HEK293T (cell line): Measurements from ENCODE around the gene INPP4B.

Experiments
- CTCF ChIA-PET: fragments of 350-600 bp; formaldehyde crosslinking; extraction: SDS; loops from one replicate; lab custom pipeline; 2021; ENCODE audit warnings: antibody characterized with exemption, inconsistent platforms; lab: Yijun Ruan, JAX
- POLR2A ChIA-PET: fragments of 350-600 bp; formaldehyde crosslinking; extraction: SDS; loops from one replicate; lab custom pipeline; 2020; ENCODE audit warnings: antibody characterized with exemption, inconsistent platforms; lab: Yijun Ruan, JAX
- DNase-seq: peaks from one replicate; pipeline ENCODE4 v3.0.0; 2012; ENCODE audit warnings: mixed read lengths; ENCODE audit errors: extremely low spot score
- ARNT ChIP-seq: fragments of 450-650 bp; IDR thresholded peaks from 2 replicates; pipeline ENCODE4 v1.6.1; 2017; ENCODE audit warnings: mild to moderate bottlenecking
- BHLHE40 ChIP-seq: fragments of 450-650 bp; IDR thresholded peaks from 2 replicates; pipeline ENCODE4 v1.6.1; 2016; ENCODE audit warnings: mild to moderate bottlenecking, moderate library complexity, borderline replicate concordance
- CTBP1 ChIP-seq: fragments of 450-650 bp; IDR thresholded peaks from 2 replicates; pipeline ENCODE4 v1.6.1; 2016; ENCODE audit warnings: borderline replicate concordance
- ELF4 ChIP-seq: fragments of 450-650 bp; IDR thresholded peaks from 2 replicates; pipeline ENCODE4 v1.6.1; 2017; ENCODE audit warnings: antibody characterized with exemption
- FOXA1 ChIP-seq: fragments of 450-650 bp; IDR thresholded peaks from 2 replicates; pipeline ENCODE4 v1.6.1; 2016; ENCODE audit warnings: mild to moderate bottlenecking
- FOXK2 ChIP-seq: fragments of 450-650 bp; IDR thresholded peaks from 2 replicates; pipeline ENCODE4 v1.6.1; 2016; ENCODE audit warnings: mild to moderate bottlenecking
- FOXM1 ChIP-seq: fragments of 450-650 bp; IDR thresholded peaks from 2 replicates; pipeline ENCODE4 v1.6.1; 2017; ENCODE audit warnings: mild to moderate bottlenecking, borderline replicate concordance
- HDGF ChIP-seq: fragments of 450-650 bp; IDR thresholded peaks from 2 replicates; pipeline ENCODE4 v1.6.1; 2017; ENCODE audit warnings: antibody characterized with exemption, borderline replicate concordance
- L3MBTL2 ChIP-seq: fragments of 450-650 bp; conservative IDR thresholded peaks from 2 replicates; pipeline ENCODE4 v1.6.1; 2016; ENCODE audit warnings: mild to moderate bottlenecking
- LEF1 ChIP-seq: fragments of 450-650 bp; IDR thresholded peaks from 2 replicates; pipeline ENCODE4 v1.6.1; 2017; ENCODE audit warnings: mild to moderate bottlenecking, borderline replicate concordance
- NFRKB ChIP-seq: fragments of 450-650 bp; IDR thresholded peaks from 2 replicates; pipeline ENCODE4 v1.6.1; 2016; ENCODE audit warnings: mild to moderate bottlenecking, moderate library complexity
- SP1 ChIP-seq: fragments of 450-650 bp; IDR thresholded peaks from 2 replicates; pipeline ENCODE4 v1.6.1; 2017
- SUZ12 ChIP-seq: fragments of 450-650 bp; IDR thresholded peaks from 2 replicates; pipeline ENCODE4 v1.6.1; 2016; ENCODE audit warnings: mild to moderate bottlenecking
- TARDBP ChIP-seq: fragments of 450-650 bp; IDR thresholded peaks from 2 replicates; pipeline ENCODE4 v1.6.1; 2016
- ZNF384 ChIP-seq: fragments of 450-650 bp; IDR thresholded peaks from 2 replicates; pipeline ENCODE4 v1.6.1; 2016
- TF ChIP-seq, protein P1 (sequence below): fragments of 450-650 bp; IDR thresholded peaks from 2 replicates; pipeline ENCODE4 v1.6.1; 2016

INPP4B gene

DNA sequence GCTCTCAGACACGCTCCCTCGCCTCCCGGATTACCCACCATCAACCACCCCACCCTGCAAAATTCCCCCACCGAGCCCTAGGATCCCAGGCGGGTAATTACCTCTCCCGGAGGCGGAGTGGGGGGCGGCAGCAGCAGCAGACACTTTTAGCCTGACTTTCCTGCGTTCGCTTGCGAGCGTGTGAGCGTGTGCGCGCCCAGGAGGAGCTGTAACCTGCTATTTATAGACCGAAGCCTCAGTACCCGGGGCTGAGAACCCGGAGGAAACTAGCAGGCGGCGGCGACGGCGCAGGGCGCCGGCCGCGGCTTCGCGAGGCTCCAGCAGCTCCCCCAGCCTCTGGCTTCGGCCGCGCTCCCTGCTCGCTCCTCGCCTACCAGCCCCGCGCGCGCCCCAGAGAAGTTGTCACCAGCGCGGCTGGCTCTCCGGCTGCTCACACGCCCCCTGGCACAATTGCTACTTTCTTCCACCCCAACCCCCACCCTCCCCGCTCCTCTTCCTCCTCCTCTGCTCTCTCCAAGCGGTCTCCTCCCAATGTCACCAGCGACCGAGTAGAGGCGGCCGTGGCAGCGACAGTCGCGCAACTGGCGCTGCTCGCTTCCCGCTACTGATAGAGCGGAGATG is at the start of gene INPP4B:
TSS of gene INPP4B (minus strand) at position 194 of the 621 bp plus-strand sequence.
- CTCF ChIA-PET: interaction anchor here (0.9 kb wide), 1 partner anchor 179 kb away, joined by 4 read pairs; no protein-coding TSS in a partner anchor
- POLR2A ChIA-PET: interaction anchor here (1.1 kb wide), 1 partner anchor 12 kb away, joined by 3 read pairs; no protein-coding TSS in a partner anchor
- peak; percentile 37 for DNase-seq

DNA sequence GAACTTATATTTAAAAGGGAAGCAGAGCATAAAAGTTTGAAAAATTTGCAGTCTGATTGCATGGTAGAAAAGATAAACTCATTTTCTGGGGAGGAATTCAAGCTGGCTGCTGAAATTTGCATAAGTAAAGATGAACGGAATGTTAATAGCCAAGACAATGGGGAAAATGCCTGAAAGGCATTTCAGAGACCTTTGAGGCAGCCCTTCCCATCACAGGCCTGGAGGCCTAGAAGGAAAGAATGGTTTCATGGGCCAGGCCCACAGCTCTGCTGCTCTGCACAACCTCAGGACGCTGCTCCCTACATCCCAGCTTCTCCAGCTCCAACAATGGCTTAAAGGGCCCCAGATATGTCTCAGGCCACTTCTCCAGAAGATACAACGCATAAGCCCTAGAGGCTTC is 46.9 kb upstream of the INPP4B start:
- no peak for TF ChIP-seq TARDBP
- TF ChIP-seq, protein P1, sequence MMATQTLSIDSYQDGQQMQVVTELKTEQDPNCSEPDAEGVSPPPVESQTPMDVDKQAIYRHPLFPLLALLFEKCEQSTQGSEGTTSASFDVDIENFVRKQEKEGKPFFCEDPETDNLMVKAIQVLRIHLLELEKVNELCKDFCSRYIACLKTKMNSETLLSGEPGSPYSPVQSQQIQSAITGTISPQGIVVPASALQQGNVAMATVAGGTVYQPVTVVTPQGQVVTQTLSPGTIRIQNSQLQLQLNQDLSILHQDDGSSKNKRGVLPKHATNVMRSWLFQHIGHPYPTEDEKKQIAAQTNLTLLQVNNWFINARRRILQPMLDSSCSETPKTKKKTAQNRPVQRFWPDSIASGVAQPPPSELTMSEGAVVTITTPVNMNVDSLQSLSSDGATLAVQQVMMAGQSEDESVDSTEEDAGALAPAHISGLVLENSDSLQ: no peak
- TF ChIP-seq ZNF384: no peak
- no peak for TF ChIP-seq FOXK2
- TF ChIP-seq FOXM1: no peak
- no peak for TF ChIP-seq SUZ12
- no peak for DNase-seq
- CTCF ChIA-PET: no interaction called here
- POLR2A ChIA-PET: no interaction called here

More for the DNA sequence above, at the start of gene INPP4B:
- TF ChIP-seq ZNF384 (no peak), SP1 (no peak), NFRKB (no peak), CTBP1 (no peak), TARDBP (no peak), BHLHE40 (no peak), HDGF (no peak), FOXK2 (no peak), ELF4 (no peak), LEF1 (no peak), FOXA1 (no peak)

DNA sequence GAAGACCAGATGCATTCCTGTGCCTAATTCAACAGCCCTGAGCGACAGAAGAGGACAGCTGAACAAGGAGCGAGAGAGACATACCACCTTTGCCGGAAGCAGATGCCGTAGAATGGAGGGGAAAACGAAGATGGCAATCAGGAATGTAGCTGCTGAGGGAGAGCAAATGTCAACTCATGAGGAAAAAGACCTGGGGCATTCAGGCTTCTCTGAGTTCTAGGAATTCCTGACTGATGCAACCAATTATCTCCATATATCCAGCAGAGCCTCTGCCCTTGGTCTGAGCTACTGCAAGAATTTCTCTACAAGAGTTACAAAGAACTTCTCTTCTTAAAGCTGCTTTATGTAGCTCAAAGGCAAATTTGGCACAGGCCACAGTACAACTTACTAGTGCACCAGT is 40.5 kb upstream of the INPP4B start:
- ChIA-PET POLR2A (no interaction called here), CTCF (no interaction called here)
- DNase-seq: no peak
- TF ChIP-seq HDGF (no peak), NFRKB (no peak), ARNT (no peak), ELF4 (no peak), BHLHE40 (no peak), FOXK2 (no peak), FOXM1 (no peak), L3MBTL2 (no peak), FOXA1 (no peak), SUZ12 (no peak), CTBP1 (no peak)
- TF ChIP-seq, protein P1: no peak

DNA sequence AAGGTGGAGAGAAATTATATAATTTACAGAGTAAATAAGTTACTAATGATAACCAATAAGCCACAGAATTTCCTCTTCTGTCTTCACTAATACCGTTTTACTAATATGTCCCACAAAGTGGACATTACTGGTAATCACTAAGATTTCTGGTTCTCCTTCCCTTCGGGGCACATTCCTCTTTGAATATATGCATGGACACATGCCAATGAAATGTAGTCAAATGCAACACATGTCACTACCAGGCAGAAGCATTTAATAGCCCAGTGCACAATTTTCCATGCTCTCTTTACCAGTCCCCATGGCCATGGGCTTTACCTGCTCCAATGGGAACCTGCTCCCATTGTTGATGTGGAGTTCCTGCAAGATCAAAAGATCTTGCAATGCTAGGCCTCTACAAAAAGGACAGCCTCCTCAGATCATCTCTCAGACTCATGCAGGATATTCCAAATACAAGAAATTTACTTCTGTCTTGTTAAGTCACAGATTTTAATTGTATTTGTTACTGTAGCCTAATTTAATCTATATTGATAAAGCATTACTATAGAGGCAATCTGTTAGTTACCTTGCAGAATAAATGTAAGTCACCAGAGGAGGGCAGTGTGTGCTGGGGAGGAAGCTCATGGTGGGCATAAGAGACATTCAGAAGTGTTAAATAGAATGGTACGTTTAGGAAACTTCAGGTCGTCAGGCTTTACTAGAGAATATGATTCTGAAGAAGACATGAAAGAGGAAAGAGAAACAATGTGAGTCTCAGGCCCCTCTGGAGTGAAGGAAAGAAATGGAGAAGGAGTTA is 37.1 kb upstream of the INPP4B start:
- TF ChIP-seq ARNT (no peak), FOXA1 (no peak), FOXM1 (no peak), FOXK2 (no peak), TARDBP (no peak), SP1 (no peak), ZNF384 (no peak), SUZ12 (no peak), CTBP1 (no peak), L3MBTL2 (no peak), ELF4 (no peak), HDGF (no peak), BHLHE40 (no peak), NFRKB (no peak), LEF1 (no peak)
- TF ChIP-seq, protein P1: no peak
- no peak for DNase-seq
- CTCF ChIA-PET: interaction anchor here (0.7 kb wide), 1 partner anchor 757 kb away, joined by 3 read pairs; no protein-coding TSS in a partner anchor
- POLR2A ChIA-PET: no interaction called here

DNA sequence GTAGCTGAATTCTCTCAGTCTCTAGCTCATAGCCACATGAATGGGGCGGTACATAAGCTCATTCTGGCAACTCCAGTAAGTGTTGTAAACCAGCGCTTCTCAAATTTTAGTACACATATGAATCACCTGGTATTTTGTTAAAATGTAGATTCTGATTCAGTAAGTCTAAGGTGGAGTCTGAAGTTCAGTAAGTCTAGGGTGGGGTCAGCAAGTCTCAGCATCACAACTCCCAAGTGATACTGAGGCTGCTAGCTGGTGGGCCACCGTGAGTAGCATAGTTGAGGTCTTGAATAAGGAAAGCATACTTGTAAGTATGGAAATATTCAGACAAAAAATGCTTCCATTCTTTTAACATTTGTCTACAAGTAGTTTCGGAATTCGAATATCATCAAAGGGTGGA is 36.1 kb upstream of the INPP4B start:
- ChIA-PET CTCF (no interaction called here), POLR2A (no interaction called here)
- TF ChIP-seq LEF1 (no peak), ARNT (no peak), SUZ12 (no peak), ELF4 (no peak), BHLHE40 (no peak), TARDBP (no peak), L3MBTL2 (no peak), SP1 (no peak), ZNF384 (no peak), NFRKB (no peak), HDGF (no peak), FOXM1 (no peak), FOXK2 (no peak), FOXA1 (no peak), CTBP1 (no peak)
- TF ChIP-seq, protein P1: no peak
- no peak for DNase-seq
